ENCODE measurements around the gene ERGIC2.
"Not testable (repeated sequence)": the region's sequence is repeated elsewhere in the genome, so short reads cannot be mapped to it uniquely, and the experiment has no call there.

Gene ERGIC2

GRCh38 chr12:29380536-29381523, at the start of gene ERGIC2:
Gene ERGIC2 (minus strand): TSS chr12:29381172. CDS start chr12:29371633, 9,539 bp downstream.
- peak; percentile 96 for DNase-seq

- DNase-seq: no peak
Observed at GRCh38 chr12:29430716-29431044, 49.7 kb upstream of the ERGIC2 start.

- DNase-seq: no peak
Observed at GRCh38 chr12:29429999-29430715, 49.2 kb upstream of the ERGIC2 start.

- no peak for DNase-seq
Observed at GRCh38 chr12:29428633-29429032, 47.7 kb upstream of the ERGIC2 start.

- no peak for DNase-seq
Observed at GRCh38 chr12:29427964-29428363, 47.0 kb upstream of the ERGIC2 start.

GRCh38 chr12:29426498-29426897, 45.5 kb upstream of the ERGIC2 start:
- DNase-seq: no peak

GRCh38 chr12:29425722-29426121, 44.8 kb upstream of the ERGIC2 start:
- no peak for DNase-seq

GRCh38 chr12:29416748-29417147, 35.8 kb upstream of the ERGIC2 start:
- no peak for DNase-seq

- DNase-seq: no peak
Observed at GRCh38 chr12:29415111-29415510, 34.1 kb upstream of the ERGIC2 start.

- no peak for DNase-seq
Observed at GRCh38 chr12:29414368-29414767, 33.4 kb upstream of the ERGIC2 start.

GRCh38 chr12:29405561-29405960, 24.6 kb upstream of the ERGIC2 start:
- DNase-seq: no peak

GRCh38 chr12:29403991-29404390, 23.0 kb upstream of the ERGIC2 start:
- DNase-seq: no peak

- no peak for DNase-seq
Observed at GRCh38 chr12:29402437-29402836, 21.5 kb upstream of the ERGIC2 start.

GRCh38 chr12:29398495-29398894, 17.5 kb upstream of the ERGIC2 start:
- no peak for DNase-seq

GRCh38 chr12:29396774-29397173, 15.8 kb upstream of the ERGIC2 start:
- no peak for DNase-seq

- no peak for DNase-seq
Observed at GRCh38 chr12:29395356-29395755, 14.4 kb upstream of the ERGIC2 start.

GRCh38 chr12:29390419-29390818, 9.4 kb upstream of the ERGIC2 start:
- not testable (repeated sequence) for DNase-seq

- no peak for DNase-seq
Observed at GRCh38 chr12:29389295-29389919, 8.4 kb upstream of the ERGIC2 start.

GRCh38 chr12:29386084-29386680, 5.2 kb upstream of the ERGIC2 start:
- DNase-seq: not testable (repeated sequence)

GRCh38 chr12:29385194-29385593, 4.2 kb upstream of the ERGIC2 start:
- DNase-seq: not testable (repeated sequence)

- DNase-seq: no peak
Observed at GRCh38 chr12:29382251-29382650, 1.3 kb upstream of the ERGIC2 start.

- no peak for DNase-seq
Observed at GRCh38 chr12:29376118-29376517, 4.9 kb downstream of the ERGIC2 start.

- no peak for DNase-seq
Observed at GRCh38 chr12:29374913-29375312, 6.1 kb downstream of the ERGIC2 start.

All from NCI-H510A treated with DMSO at 0.1 percent for 48 hours (cell line).